GM12872 (cell line): ENCODE data around the gene VOPP1.

Source experiments
- CTCF ChIP-seq: IDR thresholded peaks from 3 replicates; pipeline ENCODE4 v1.5.1; 2011; ENCODE audit warnings: low read depth, mild to moderate bottlenecking, low read length, moderate library complexity; ENCODE audit not compliant: insufficient read depth

The VOPP1 gene

GRCh38 chr7:55473932-55474331, 98.4 kb downstream of the VOPP1 start:
- no peak for TF ChIP-seq CTCF

GRCh38 chr7:55472928-55473725, 99.2 kb downstream of the VOPP1 start:
- TF ChIP-seq CTCF = no peak

GRCh38 chr7:55470261-55470660, 102.0 kb downstream of the VOPP1 start:
- TF ChIP-seq CTCF = no peak

GRCh38 chr7:55469721-55470120, 102.6 kb downstream of the VOPP1 start:
- no peak for TF ChIP-seq CTCF

GRCh38 chr7:55469271-55469681, 103.0 kb downstream of the VOPP1 start:
- TF ChIP-seq CTCF = no peak

GRCh38 chr7:55468495-55468894, 103.8 kb downstream of the VOPP1 start:
- no peak for TF ChIP-seq CTCF

- TF ChIP-seq CTCF = no peak
Measured at GRCh38 chr7:55467047-55467593, 105.2 kb downstream of the VOPP1 start.
